Activated CD8-positive, alpha-beta memory T cell treated with anti-CD3 and anti-CD28 coated beads for 4 hours (primary cell): Measurements from ENCODE around the gene SS18.

Experiments
- DNase-seq, 2 donors: peaks; one replicate each; pipeline ENCODE4 v3.0.0-alpha.2; 2020; ENCODE audit warnings: low read depth in 2 of 2

Gene SS18

DNA sequence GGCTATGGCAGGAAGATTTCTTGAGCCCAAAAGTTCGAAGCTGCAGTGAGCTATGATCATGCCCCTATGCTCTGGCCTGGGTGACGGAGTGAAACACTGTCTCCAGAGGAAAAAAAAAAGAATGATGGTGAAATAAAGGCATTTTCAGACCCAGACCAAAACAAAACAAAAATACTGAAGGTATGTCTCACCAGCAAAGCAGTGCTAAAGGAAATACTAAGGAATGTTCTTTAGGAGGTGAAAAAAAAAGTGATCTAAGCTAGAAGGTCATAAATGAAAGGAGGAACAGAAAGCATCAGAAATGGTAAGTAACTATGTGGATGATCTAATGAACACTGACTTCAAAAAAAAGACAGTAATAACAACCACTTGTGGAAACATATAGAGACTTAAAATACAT, 18.7 kb downstream of the SS18 start:
- no peak for DNase-seq

DNA sequence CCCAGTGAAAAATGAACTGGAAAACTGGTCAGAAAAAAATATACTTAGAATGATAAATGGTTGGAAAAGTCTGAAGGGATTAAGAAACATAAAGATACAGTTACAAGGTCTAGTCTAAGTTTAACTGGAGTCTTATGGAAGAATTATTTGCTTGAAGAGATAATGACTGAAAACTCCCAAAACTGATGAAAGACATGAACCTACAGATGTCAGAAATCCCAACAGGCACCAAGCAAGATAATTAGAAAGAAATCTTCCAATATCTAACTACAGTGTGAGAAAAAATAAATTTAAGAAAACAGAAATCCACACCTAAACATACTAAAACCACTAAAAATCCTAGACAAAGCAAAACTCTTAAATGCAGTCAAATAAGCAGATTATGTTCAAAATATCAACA, 19.4 kb downstream of the SS18 start:
- no peak for DNase-seq

GRCh38 chr18:26059357-26059756, 31.1 kb downstream of the SS18 start:
- no peak for DNase-seq

- DNase-seq = no peak
Observed at GRCh38 chr18:26057344-26057773, 33.1 kb downstream of the SS18 start.

DNA sequence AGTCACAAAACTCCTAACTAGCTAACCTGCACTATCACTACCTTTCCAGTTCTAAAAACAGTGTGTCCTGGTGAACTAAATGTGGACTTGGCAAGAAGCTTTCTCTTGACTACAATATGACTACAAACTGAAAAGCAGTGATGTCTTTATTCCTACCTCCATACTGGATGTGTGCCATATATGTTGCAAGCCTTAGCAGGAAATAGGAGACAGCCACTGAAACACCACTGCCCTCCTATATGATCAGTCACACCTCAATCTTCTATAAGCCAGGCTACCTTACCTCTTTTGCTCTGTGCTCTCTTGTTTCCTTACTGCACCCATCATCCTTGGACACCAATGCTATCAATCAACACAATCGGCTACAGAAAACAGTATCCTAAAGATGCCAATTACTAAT, 34.1 kb downstream of the SS18 start:
- no peak for DNase-seq

DNA sequence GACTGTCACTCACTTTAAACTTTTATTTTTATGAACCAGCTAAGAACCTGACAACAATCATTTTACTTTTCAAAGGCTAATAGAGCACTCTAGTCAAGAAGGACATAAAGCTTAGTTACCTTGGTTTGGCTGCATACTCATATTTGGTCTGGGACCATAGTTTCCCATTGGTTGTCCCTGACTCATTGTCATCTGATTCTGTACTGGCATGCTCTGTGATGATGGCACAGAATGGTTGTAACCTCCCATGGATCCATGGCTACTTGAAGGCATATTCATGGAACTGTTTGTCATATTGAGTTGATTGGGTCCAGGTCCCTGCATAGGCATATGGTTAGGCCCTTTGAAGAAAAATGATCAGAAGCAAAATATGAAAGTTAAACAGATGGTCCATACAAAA, 37.9 kb downstream of the SS18 start:
- no peak for DNase-seq

GRCh38 chr18:26051843-26052242, 38.6 kb downstream of the SS18 start:
- no peak for DNase-seq

DNA sequence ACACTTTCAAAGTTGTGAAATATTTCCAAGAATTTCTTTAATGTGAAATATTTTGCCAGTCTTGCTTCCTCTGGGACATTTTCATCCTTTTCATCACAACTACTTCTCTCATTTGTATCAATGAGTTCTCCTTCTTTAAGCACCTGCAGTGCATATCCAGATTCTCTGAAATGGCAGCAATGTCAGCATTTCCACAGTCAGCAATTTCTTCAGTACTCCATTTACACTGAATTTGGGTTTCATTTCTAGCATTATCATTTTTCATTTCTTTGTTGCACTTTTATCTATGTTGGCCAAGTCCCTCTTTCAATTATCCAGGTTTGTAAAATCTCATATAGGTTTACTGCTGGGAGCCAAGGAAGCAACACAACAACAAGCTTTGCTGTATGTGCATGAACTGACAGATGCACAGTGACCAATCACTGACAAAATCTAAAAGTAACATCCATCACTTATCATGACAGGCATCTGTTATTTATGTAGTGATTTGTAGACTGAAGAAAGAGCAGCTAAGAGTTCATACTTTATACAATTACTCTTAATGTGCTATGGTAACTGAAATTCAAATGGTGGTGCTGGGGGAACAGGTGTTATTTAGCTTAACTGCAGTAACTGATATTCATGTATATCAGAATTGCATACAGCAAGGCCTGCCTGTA, 43.9 kb downstream of the SS18 start:
- no peak for DNase-seq

DNA sequence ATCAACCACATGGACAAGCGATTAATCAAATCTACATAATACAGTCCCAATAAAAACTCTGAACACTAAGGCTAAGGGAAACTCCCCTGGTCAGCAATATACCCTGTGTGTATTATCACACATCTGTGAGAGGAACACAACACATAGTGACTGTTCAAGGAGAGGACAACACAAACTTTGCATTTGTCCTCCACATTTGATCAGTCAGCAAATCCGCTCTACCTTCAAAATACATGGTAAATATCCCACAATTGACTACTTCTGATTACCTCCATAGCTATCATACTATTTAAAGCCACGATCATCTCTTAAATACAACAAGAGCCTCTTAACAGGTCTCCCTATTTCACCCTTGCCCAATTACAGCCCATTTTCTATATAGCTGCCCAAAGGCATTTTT, 45.6 kb downstream of the SS18 start:
- DNase-seq = no peak

- DNase-seq = no peak
Observed at GRCh38 chr18:26040051-26040656, 50.3 kb downstream of the SS18 start.

GRCh38 chr18:26039203-26039602, 51.2 kb downstream of the SS18 start:
- no peak for DNase-seq

- no peak for DNase-seq
Observed at GRCh38 chr18:26036635-26037034, 53.8 kb downstream of the SS18 start.

GRCh38 chr18:26034850-26035497, 55.4 kb downstream of the SS18 start:
- DNase-seq = no peak

GRCh38 chr18:26022585-26022984, 67.8 kb downstream of the SS18 start:
- DNase-seq = no peak

DNA sequence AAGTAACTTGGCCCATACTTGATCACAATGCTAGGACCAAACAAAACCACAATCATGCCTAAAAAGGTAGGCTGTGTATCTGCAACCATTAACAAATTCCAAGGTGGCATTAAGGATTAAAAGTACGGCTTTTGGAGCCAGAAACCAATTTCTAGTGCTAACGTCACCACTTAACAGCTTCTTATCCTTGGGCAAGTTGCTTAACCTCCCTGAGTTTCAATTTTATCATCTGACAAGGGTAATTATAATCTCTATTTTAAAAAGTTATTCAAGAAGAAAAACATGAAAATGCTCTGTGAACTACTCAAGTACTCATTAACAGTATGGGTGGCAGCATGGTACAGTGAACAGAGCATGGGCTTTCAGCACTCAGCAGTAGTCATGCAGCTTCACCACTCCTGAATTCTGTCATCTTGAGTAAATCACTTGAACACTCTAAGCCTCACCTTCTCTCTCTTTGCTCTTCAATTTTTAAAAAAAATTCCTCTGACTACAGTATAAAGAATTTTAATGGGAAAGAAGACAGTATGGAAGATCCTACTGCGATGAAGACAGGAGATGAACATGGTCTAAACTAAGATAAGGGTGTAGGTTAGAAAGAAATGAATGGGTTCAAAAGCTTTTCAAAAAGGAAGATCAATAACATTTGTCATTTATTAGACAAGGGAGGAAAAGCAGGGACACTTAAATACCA, 69.2 kb downstream of the SS18 start:
- DNase-seq = no peak

- DNase-seq = no peak
Observed at GRCh38 chr18:26017929-26018328, 72.5 kb downstream of the SS18 start.

DNA sequence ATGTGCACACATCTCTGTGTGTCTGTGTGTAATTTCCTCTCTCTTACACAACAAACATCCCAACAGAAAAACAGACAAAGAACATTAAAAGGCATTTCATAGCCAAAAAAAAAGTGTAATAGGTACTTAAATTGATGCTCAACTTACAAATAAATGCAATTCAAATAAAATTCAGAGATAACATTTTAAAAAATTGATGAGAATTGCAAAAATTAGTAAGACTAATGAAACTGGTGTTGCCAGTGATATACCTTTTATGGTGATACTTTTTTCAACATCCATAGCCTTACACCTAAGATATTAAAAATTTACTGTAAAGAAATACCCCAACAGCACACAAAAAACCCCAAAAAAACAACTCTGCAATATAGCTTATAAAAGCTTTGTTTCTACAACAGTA, 76.0 kb downstream of the SS18 start:
- DNase-seq = no peak

GRCh38 chr18:26008619-26009018, 81.8 kb downstream of the SS18 start:
- no peak for DNase-seq

DNA sequence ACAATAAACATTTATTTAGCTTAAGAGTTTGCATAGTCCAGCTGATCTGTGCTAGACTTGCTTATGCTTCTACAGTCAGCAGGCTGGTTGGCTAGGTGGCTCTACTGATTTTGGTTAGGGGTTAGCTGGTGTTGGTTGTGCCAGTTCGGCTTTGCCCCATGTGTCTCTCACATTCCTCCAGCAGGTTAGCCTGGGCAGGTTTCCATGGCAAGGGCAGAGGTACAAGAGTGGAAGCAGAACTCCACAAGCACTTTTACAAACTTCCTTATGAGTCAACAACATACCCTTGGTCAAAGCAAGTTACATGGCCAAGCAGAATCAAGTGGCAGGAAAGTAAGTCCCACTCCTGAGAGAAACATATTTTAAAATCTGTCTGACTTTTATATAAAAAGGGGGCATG, 82.3 kb downstream of the SS18 start:
- DNase-seq = no peak

- no peak for DNase-seq
Observed at GRCh38 chr18:26005950-26006349, 84.5 kb downstream of the SS18 start.

- DNase-seq = no peak
Observed at GRCh38 chr18:26004832-26005231, 85.6 kb downstream of the SS18 start.

DNA sequence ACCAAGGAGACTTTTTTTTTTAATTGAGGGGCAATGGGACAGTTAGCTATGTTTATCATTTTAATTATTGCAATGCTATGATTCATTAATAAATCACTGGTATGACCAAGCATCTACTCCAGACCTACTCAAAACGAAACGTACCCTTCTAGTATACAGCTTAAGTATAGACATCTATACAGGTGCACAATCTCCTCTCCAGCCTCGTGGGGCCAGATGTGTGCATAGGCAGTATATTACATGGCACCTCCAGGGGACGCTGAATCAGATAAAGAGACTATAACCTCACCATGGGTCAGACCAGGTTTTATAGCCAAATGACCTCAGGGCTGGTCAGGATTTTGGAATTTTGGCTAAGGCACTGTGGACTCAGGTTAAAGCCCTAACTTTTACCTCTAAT, 86.6 kb downstream of the SS18 start:
- no peak for DNase-seq

- no peak for DNase-seq
Observed at GRCh38 chr18:26003356-26003755, 87.1 kb downstream of the SS18 start.
